DND-41 (cell line): ENCODE data around the gene MYO1C.

Source experiments
- ATAC-seq: fragments of 200-7000 bp; cut with Tn5 transposase; 3 replicates; pipeline ENCODE4 v1.9.1; 2021; ENCODE audit warnings: low read depth; ENCODE audit not compliant: insufficient read depth
- DNase-seq: peaks from one replicate; pipeline ENCODE4 v3.0.0-alpha.2; 2020
- H2AFZ ChIP-seq: 2 replicates; pipeline ENCODE4 v1.6.0; 2012; ENCODE audit warnings: low read depth, low read length
- H3K27ac ChIP-seq: 2 replicates; pipeline ENCODE4 v1.5.1; 2012; ENCODE audit warnings: low read length, inconsistent platforms
- H3K27me3 ChIP-seq: fragments of 200-600 bp; sonication (generic); 2 replicates; pipeline ENCODE4 v1.6.0; 2012; ENCODE audit warnings: low read length, mild to moderate bottlenecking, inconsistent platforms; ENCODE audit not compliant: insufficient read depth, poor library complexity
- H3K36me3 ChIP-seq: 2 replicates; pipeline ENCODE4 v1.5.1; 2012; ENCODE audit warnings: low read length, inconsistent platforms; ENCODE audit not compliant: insufficient read depth
- H3K4me1 ChIP-seq: 2 replicates; pipeline ENCODE4 v1.5.1; 2012; ENCODE audit warnings: mild to moderate bottlenecking, low read length; ENCODE audit not compliant: insufficient read depth
- H3K4me2 ChIP-seq: 2 replicates; pipeline ENCODE4 v1.6.0; 2012; ENCODE audit warnings: mild to moderate bottlenecking, moderate library complexity, low read length, inconsistent platforms; ENCODE audit not compliant: insufficient read depth
- H3K4me3 ChIP-seq, 2 experiments: fragments of 200-600 bp in 1 of 2; shearing (Covaris generic) in 1 of 2; 2 replicates each; pipeline ENCODE4 v1.5.1; 2012 to 2016; ENCODE audit warnings: inconsistent platforms in 2 of 2, low read length in 2 of 2, mild to moderate bottlenecking in 2 of 2, low read depth in 1 of 2, moderate library complexity in 1 of 2
- H3K79me2 ChIP-seq: 2 replicates; pipeline ENCODE4 v1.6.0; 2012; ENCODE audit warnings: low read length, inconsistent platforms; ENCODE audit not compliant: insufficient read depth
- H3K9ac ChIP-seq: 2 replicates; pipeline ENCODE4 v1.6.0; 2012; ENCODE audit warnings: low read depth, mild to moderate bottlenecking, inconsistent platforms, low read length, moderate library complexity
- H3K9me3 ChIP-seq: 2 replicates; pipeline ENCODE4 v1.5.1; 2012; ENCODE audit warnings: low read length, moderate library complexity, mild to moderate bottlenecking, inconsistent platforms; ENCODE audit not compliant: insufficient read depth, severe bottlenecking
- H4K20me1 ChIP-seq: 2 replicates; pipeline ENCODE4 v1.6.0; 2012; ENCODE audit warnings: low read length; ENCODE audit not compliant: insufficient read depth
- CTCF ChIP-seq: IDR thresholded peaks from 2 replicates; pipeline ENCODE4 v1.5.1; 2012; ENCODE audit warnings: borderline replicate concordance, low read length, moderate library complexity, mild to moderate bottlenecking; ENCODE audit not compliant: poor library complexity, severe bottlenecking; ENCODE audit errors: extremely low read depth
- EZH2 ChIP-seq: IDR thresholded peaks from 3 replicates; pipeline ENCODE4 v1.6.1; 2012; ENCODE audit warnings: borderline replicate concordance, low read depth, mild to moderate bottlenecking, moderate library complexity, low read length, inconsistent platforms; ENCODE audit not compliant: severe bottlenecking

The MYO1C gene

GRCh38 chr17:1467898-1468492, 24.5 kb downstream of the MYO1C start:
- no peak for DNase-seq

GRCh38 chr17:1467258-1467657, 25.2 kb downstream of the MYO1C start:
- TF ChIP-seq EZH2 (no peak), CTCF (no peak)
- Histone ChIP-seq H3K27me3 (no peaks in the 10 kb centered on the region), H3K4me3 (no peak overlapping the region), H3K4me1 (no peaks in the 10 kb centered on the region), H4K20me1 (0 out of 2 replicates have a peak, but pooled peaks cover 7% of the 10 kb centered on the region), H3K9ac (no peak overlapping the region), H3K79me2 (no peaks in the 10 kb centered on the region), H3K4me2 (no peak overlapping the region), H3K27ac (no peak overlapping the region), H2AFZ (no peak overlapping the region), H3K9me3 (no peaks in the 10 kb centered on the region), H3K36me3 (no peaks in the 10 kb centered on the region)
- ATAC-seq (no peak), DNase-seq (no peak)

More at GRCh38 chr17:1467898-1468492, 24.5 kb downstream of the MYO1C start:
- no peaks in the 10 kb centered on the region for H3K27me3 ChIP-seq
- H2AFZ ChIP-seq = no peak overlapping the region
- H3K79me2 ChIP-seq = no peaks in the 10 kb centered on the region
- H3K27ac ChIP-seq = no peak overlapping the region
- H3K36me3 ChIP-seq = no peaks in the 10 kb centered on the region
- no peak overlapping the region for H3K9ac ChIP-seq
- 0 out of 2 replicates have a peak, but pooled peaks cover 6% of the 10 kb centered on the region for H4K20me1 ChIP-seq
- H3K9me3 ChIP-seq = no peaks in the 10 kb centered on the region
- ATAC-seq = no peak
- no peak overlapping the region for H3K4me3 ChIP-seq
- TF ChIP-seq EZH2 (no peak), CTCF (no peak)
- H3K4me2 ChIP-seq = no peak overlapping the region
- H3K4me1 ChIP-seq = no peaks in the 10 kb centered on the region

GRCh38 chr17:1464186-1464585, 28.3 kb downstream of the MYO1C start:
- H3K4me2 ChIP-seq = no peak overlapping the region
- peaks cover 4% of the 10 kb centered on the region for H3K27me3 ChIP-seq
- TF ChIP-seq CTCF (no peak), EZH2 (no peak)
- H3K9me3 ChIP-seq = no peaks in the 10 kb centered on the region
- no peaks in the 10 kb centered on the region for H3K4me1 ChIP-seq
- no peaks in the 10 kb centered on the region for H3K79me2 ChIP-seq
- no peak for DNase-seq
- H3K36me3 ChIP-seq = no peaks in the 10 kb centered on the region
- H3K4me3 ChIP-seq = no peak overlapping the region
- H3K9ac ChIP-seq = no peak overlapping the region
- no peak overlapping the region for H2AFZ ChIP-seq
- no peak for ATAC-seq
- H4K20me1 ChIP-seq = peaks cover 14% of the 10 kb centered on the region; the same call in 1 of the 2 replicates
- no peak overlapping the region for H3K27ac ChIP-seq
